Measurements from ENCODE around the gene BACH2. TPM values are rescaled to one million over a fixed set of nuclear protein-coding genes. Genes with fewer than 3 reads are reported as not detected.
A peak's percentile ranks its signal among the peaks of the same experiment; 100 is the strongest.

The BACH2 gene
- total and polyA plus RNA-seq, 2 of the 4 experiments (the other 2 are of a cell fraction), result 1.3 to 1.4 TPM

GRCh38 chr6:90179190-90180169 lies 117.2 kb downstream of the BACH2 start:
- Histone ChIP-seq H3K9me1 (ENCODE audit: insufficient read depth, low read length) (peaks cover 5% of the 10 kb centered on the region; the same call in 1 of the 2 replicates), H2BK15ac (ENCODE audit: low read depth, low read length) (0 out of 3 replicates have a peak overlapping the region, but pooled peaks have one; percentile 25), H3K4ac (ENCODE audit: low read depth, low read length) (no peak overlapping the region), H4K20me1 (ENCODE audit: insufficient read depth, low read length) (no peaks in the 10 kb centered on the region), H3K4me2 (ENCODE audit: low read depth, low read length) (no peak overlapping the region), H3K4me3 (ENCODE audit: insufficient read depth, low read depth, low read length) (no peak overlapping the region), H3K27ac (ENCODE audit: insufficient read depth, low read length) (no peak overlapping the region), H3K9me3 (ENCODE audit: control insufficient read depth, insufficient read depth, low read length) (no peaks in the 10 kb centered on the region), H3K4me1 (ENCODE audit: control insufficient read depth, insufficient read depth, low read length) (peaks cover 10% of the 10 kb centered on the region), H3K9ac (ENCODE audit: low read depth, low read length) (no peak overlapping the region), H3K27me3 (ENCODE audit: control insufficient read depth, insufficient read depth, low read length) (no peaks in the 10 kb centered on the region; the same call in none of the 2 replicates), H2BK20ac (ENCODE audit: low read depth, low read length) (no peak overlapping the region; the same call in 1 of the 2 replicates), H2AFZ (replicated peaks; ENCODE audit: low read length, poor library complexity) (no peak overlapping the region), H3K56ac (ENCODE audit: extremely low read depth, insufficient read depth, low read length) (no peak overlapping the region), H3K79me1 (ENCODE audit: low read depth in 1 of 2, low read length in 2 of 2) (no peaks in the 10 kb centered on the region), H2AK5ac (ENCODE audit: low read depth, low read length) (peak overlapping the region; percentile 79; the same call in 1 of the 2 replicates), H3K14ac (replicated peaks; ENCODE audit: low read depth, low read length) (no peak overlapping the region), H3K23ac (ENCODE audit: low read depth, low read length) (no peak overlapping the region), H2BK120ac (ENCODE audit: low read depth, low read length) (no peak overlapping the region), H4K5ac (ENCODE audit: low read depth, low read length) (no peak overlapping the region), H4K8ac (ENCODE audit: low read depth in 2 of 2, low read length in 2 of 2) (no peak overlapping the region), H2BK5ac (ENCODE audit: low read depth, low read length, poor library complexity, severe bottlenecking) (no peak overlapping the region), H2AK9ac (replicated peaks; ENCODE audit: low read depth, low read length, poor library complexity) (no peak overlapping the region), H3K36me3 (ENCODE audit: control insufficient read depth, insufficient read depth, low read length) (no peaks in the 10 kb centered on the region), H4K91ac (ENCODE audit: insufficient read depth, low read depth, low read length) (no peak overlapping the region), H3K18ac (ENCODE audit: low read depth, low read length) (no peak overlapping the region)
- in situ Hi-C loops (cut with MboI; ENCODE audit: low sequenced_read_pairs) (no loop called here), dilution Hi-C loops (cut with HindIII; ENCODE audit: low sequenced_read_pairs, unreplicated experiment) (no loop called here), intact Hi-C loops (cut with micrococcal nuclease) (loop anchor here (2.0 to 5.0 kb wide), 3 partner anchors 82 to 299 kb away; no protein-coding TSS in a partner anchor)
- TF ChIP-seq, protein P1, sequence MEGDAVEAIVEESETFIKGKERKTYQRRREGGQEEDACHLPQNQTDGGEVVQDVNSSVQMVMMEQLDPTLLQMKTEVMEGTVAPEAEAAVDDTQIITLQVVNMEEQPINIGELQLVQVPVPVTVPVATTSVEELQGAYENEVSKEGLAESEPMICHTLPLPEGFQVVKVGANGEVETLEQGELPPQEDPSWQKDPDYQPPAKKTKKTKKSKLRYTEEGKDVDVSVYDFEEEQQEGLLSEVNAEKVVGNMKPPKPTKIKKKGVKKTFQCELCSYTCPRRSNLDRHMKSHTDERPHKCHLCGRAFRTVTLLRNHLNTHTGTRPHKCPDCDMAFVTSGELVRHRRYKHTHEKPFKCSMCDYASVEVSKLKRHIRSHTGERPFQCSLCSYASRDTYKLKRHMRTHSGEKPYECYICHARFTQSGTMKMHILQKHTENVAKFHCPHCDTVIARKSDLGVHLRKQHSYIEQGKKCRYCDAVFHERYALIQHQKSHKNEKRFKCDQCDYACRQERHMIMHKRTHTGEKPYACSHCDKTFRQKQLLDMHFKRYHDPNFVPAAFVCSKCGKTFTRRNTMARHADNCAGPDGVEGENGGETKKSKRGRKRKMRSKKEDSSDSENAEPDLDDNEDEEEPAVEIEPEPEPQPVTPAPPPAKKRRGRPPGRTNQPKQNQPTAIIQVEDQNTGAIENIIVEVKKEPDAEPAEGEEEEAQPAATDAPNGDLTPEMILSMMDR (conservative IDR thresholded peaks at IDR 0.05; ENCODE audit: low read depth, low read length), result peak; percentile 43
- TF ChIP-seq RAD21 (IDR thresholded peaks at IDR 0.05; ENCODE audit: low read length) (peak; percentile 27; the same call in 1 of the 2 replicates), SMC3 (IDR thresholded peaks at IDR 0.05; ENCODE audit: low read depth, low read length) (peak; percentile 42; the same call in 1 of the 2 replicates), MAFK (IDR thresholded peaks at IDR 0.05; ENCODE audit: low read depth, low read length) (no peak)
- ATAC-seq (ENCODE audit: low read depth), result no peak
- DNase-seq, result no peak
- ChIA-PET POLR2A (ENCODE audit: unreplicated experiment) (no interaction called here), CTCF (interaction anchor here (1.3 kb wide), 1 partner anchor 239 kb away, joined by 4 read pairs; no protein-coding TSS in a partner anchor)
- WGBS, 2 experiments (ENCODE audit: extremely low coverage in 2 of 2, insufficient read length in 1 of 2), result no CpG with 5 or more reads among the region's 1 CpG
- no TSS peak for BruUV-seq (replicated peaks)
